HepG2 (cell line): Measurements from ENCODE around the gene C1QTNF1. TPM values are rescaled to one million over a fixed set of nuclear protein-coding genes. Genes with fewer than 3 reads are reported as not detected.

Source experiments
- AKNA ChIP-seq: sonication (generic); formaldehyde crosslinking; IDR thresholded peaks from 2 replicates; pipeline ENCODE4 v1.4.0; 2020; ENCODE audit warnings: missing genetic modification reagents, borderline replicate concordance
- BHLHE40 ChIP-seq: IDR thresholded peaks from 2 replicates; pipeline ENCODE4 v1.6.1; 2011; ENCODE audit warnings: low read length, improper control_type of control experiment
- KDM3A ChIP-seq: IDR thresholded peaks from 2 replicates; pipeline ENCODE4 v1.6.1; 2018; ENCODE audit warnings: low read depth, missing compliant biosample characterization
- UBTF ChIP-seq: sonication (generic); formaldehyde crosslinking; IDR thresholded peaks from 2 replicates; pipeline ENCODE4 v1.4.0; 2020; ENCODE audit warnings: mild to moderate bottlenecking, missing genetic modification reagents
- YY1 ChIP-seq: IDR thresholded peaks from 2 replicates; pipeline ENCODE4 v1.6.1; 2011; ENCODE audit warnings: low read length, low read depth, moderate library complexity, mild to moderate bottlenecking; ENCODE audit not compliant: insufficient read depth, insufficient replicate concordance
- ZNF263 ChIP-seq: sonication (generic); formaldehyde crosslinking; IDR thresholded peaks from 2 replicates; pipeline ENCODE4 v1.4.0; 2020; ENCODE audit warnings: missing genetic modification reagents
- ZNF275 ChIP-seq: sonication (generic); formaldehyde crosslinking; IDR thresholded peaks from 2 replicates; pipeline ENCODE4 v1.8.0; 2022; ENCODE audit warnings: missing genetic modification reagents, mild to moderate bottlenecking, inconsistent platforms, borderline replicate concordance
- ZNF34 ChIP-seq: sonication (generic); formaldehyde crosslinking; IDR thresholded peaks from 2 replicates; pipeline ENCODE4 v1.4.0; 2020; ENCODE audit warnings: mild to moderate bottlenecking, missing genetic modification reagents, borderline replicate concordance
- polyA plus RNA-seq, 8 experiments: library from polyadenylated mRNA; depleted of rRNA in 3 of 8; stranded (reverse) in 7 of 8; unstranded in 1 of 8; fragments of >200 nt; fragmentation: Illumina TruSeq in 4 of 8; extraction: Trizol in 4 of 8; gene quantifications; 2 replicates each; pipeline versions ENCODE4 v1.2.1 to v1.2.3, GENCODE V29; 2011 to 2016; ENCODE audit warnings: low read depth in 4 of 8, missing spikeins in 1 of 8, mixed read lengths in 1 of 8; ENCODE audit not compliant: insufficient read depth in 1 of 8
- total RNA-seq, 5 experiments: library from RNA; depleted of rRNA; stranded (reverse); fragments of >200 nt; fragmentation: Illumina TruSeq; extraction: Trizol; gene quantifications; 2 replicates each; pipeline ENCODE4 v1.2.3, GENCODE V29; 2016; ENCODE audit warnings: low read depth in 1 of 5
- TF ChIP-seq, protein P1 (sequence below): sonication (generic); formaldehyde crosslinking; IDR thresholded peaks from 2 replicates; pipeline ENCODE4 v1.4.0; 2020; ENCODE audit warnings: missing genetic modification reagents, mild to moderate bottlenecking, borderline replicate concordance
- TF ChIP-seq, protein P2 (sequence below): sonication (generic); formaldehyde crosslinking; IDR thresholded peaks from 2 replicates; pipeline ENCODE4 v1.4.0; 2020; ENCODE audit warnings: missing genetic modification reagents, borderline replicate concordance

The C1QTNF1 gene
- total and polyA plus RNA-seq, 2 of the 13 experiments (the other 11 are each of a cell fraction or from before 2014, with no cell fraction given) = 0.18 to 0.86 TPM

- TF ChIP-seq AKNA (CRISPR knock-in tag) (no peak), ZNF34 (CRISPR knock-in tag) (no peak), UBTF (CRISPR knock-in tag) (peak; percentile 69; the same call in 1 of the 2 replicates), ZNF263 (no peak), YY1 (no peak), ZNF275 (CRISPR knock-in tag) (no peak), KDM3A (CRISPR knock-in tag) (no peak), BHLHE40 (no peak)
- TF ChIP-seq, protein P1, sequence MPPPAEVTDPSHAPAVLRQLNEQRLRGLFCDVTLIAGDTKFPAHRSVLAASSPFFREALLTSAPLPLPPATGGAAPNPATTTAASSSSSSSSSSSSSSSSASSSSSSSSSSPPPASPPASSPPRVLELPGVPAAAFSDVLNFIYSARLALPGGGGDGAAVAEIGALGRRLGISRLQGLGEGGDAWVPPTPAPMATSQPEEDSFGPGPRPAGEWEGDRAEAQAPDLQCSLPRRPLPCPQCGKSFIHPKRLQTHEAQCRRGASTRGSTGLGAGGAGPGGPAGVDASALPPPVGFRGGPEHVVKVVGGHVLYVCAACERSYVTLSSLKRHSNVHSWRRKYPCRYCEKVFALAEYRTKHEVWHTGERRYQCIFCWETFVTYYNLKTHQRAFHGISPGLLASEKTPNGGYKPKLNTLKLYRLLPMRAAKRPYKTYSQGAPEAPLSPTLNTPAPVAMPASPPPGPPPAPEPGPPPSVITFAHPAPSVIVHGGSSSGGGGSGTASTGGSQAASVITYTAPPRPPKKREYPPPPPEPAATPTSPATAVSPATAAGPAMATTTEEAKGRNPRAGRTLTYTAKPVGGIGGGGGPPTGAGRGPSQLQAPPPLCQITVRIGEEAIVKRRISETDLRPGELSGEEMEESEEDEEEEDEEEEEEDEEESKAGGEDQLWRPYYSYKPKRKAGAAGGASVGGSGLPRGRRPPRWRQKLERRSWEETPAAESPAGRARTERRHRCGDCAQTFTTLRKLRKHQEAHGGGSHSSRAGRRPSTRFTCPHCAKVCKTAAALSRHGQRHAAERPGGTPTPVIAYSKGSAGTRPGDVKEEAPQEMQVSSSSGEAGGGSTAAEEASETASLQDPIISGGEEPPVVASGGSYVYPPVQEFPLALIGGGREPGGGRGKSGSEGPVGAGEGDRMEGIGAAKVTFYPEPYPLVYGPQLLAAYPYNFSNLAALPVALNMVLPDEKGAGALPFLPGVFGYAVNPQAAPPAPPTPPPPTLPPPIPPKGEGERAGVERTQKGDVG (CRISPR knock-in tag) = no peak
- TF ChIP-seq, protein P2, sequence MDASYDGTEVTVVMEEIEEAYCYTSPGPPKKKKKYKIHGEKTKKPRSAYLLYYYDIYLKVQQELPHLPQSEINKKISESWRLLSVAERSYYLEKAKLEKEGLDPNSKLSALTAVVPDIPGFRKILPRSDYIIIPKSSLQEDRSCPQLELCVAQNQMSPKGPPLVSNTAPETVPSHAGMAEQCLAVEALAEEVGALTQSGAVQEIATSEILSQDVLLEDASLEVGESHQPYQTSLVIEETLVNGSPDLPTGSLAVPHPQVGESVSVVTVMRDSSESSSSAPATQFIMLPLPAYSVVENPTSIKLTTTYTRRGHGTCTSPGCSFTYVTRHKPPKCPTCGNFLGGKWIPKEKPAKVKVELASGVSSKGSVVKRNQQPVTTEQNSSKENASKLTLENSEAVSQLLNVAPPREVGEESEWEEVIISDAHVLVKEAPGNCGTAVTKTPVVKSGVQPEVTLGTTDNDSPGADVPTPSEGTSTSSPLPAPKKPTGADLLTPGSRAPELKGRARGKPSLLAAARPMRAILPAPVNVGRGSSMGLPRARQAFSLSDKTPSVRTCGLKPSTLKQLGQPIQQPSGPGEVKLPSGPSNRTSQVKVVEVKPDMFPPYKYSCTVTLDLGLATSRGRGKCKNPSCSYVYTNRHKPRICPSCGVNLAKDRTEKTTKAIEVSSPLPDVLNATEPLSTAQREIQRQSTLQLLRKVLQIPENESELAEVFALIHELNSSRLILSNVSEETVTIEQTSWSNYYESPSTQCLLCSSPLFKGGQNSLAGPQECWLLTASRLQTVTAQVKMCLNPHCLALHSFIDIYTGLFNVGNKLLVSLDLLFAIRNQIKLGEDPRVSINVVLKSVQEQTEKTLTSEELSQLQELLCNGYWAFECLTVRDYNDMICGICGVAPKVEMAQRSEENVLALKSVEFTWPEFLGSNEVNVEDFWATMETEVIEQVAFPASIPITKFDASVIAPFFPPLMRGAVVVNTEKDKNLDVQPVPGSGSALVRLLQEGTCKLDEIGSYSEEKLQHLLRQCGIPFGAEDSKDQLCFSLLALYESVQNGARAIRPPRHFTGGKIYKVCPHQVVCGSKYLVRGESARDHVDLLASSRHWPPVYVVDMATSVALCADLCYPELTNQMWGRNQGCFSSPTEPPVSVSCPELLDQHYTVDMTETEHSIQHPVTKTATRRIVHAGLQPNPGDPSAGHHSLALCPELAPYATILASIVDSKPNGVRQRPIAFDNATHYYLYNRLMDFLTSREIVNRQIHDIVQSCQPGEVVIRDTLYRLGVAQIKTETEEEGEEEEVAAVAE (CRISPR knock-in tag) = no peak
Measured at GRCh38 chr17:79023886-79024771, at the start of gene C1QTNF1 (continued).
